H1 (cell line): ENCODE measurements around the gene OR2A12. TPM values are rescaled to one million over a fixed set of nuclear protein-coding genes. Genes with fewer than 3 reads are reported as not detected.

Experiments used
- CTCF ChIA-PET: fragments of 300-600 bp; sonication (Branson Sonifier 250); formaldehyde crosslinking; loops from one replicate; lab custom pipeline; 2021; ENCODE audit not compliant: partially characterized antibody; lab: Charles Lee
- POLR2A ChIA-PET: fragments of 300-600 bp; sonication (Branson Sonifier 250); formaldehyde crosslinking; loops from one replicate; lab custom pipeline; 2021; ENCODE audit warnings: inconsistent platforms; ENCODE audit not compliant: partially characterized antibody; lab: Charles Lee
- DNase-seq, 2 experiments: peaks; one replicate each; pipeline versions ENCODE4 v3.0.0 to v3.0.0-alpha.2; 2010 to 2022; ENCODE audit warnings: low spot score in 2 of 2, low read depth in 1 of 2, mixed read lengths in 1 of 2
- FAIRE-seq: peaks from 2 replicates; lab custom pipeline; 2011; peaks lifted over from hg19 to GRCh38; lab: Jason Lieb, UNC
- H2AFZ ChIP-seq: 2 replicates; pipeline ENCODE4 v1.8.1; 2012; ENCODE audit warnings: low read length, inconsistent platforms
- H2AK5ac ChIP-seq: 2 replicates; pipeline ENCODE4 v1.6.1; 2013; ENCODE audit warnings: low read depth, low read length
- H2BK120ac ChIP-seq: replicated peaks from 2 replicates; pipeline ENCODE3; 2013; ENCODE audit warnings: low read depth, low read length, inconsistent platforms
- H2BK12ac ChIP-seq: 2 replicates; pipeline ENCODE4 v1.6.1; 2013; ENCODE audit warnings: low read depth, low read length
- H2BK15ac ChIP-seq: 2 replicates; pipeline ENCODE4 v1.6.1; 2013; ENCODE audit warnings: low read length
- H2BK20ac ChIP-seq: 2 replicates; pipeline ENCODE4 v1.6.1; 2013; ENCODE audit warnings: low read length
- H2BK5ac ChIP-seq: 2 replicates; pipeline ENCODE4 v1.6.1; 2013; ENCODE audit warnings: low read depth, low read length
- H3K14ac ChIP-seq: 2 replicates; pipeline ENCODE4 v1.6.1; 2013; ENCODE audit warnings: inconsistent platforms; ENCODE audit not compliant: insufficient read length
- H3K18ac ChIP-seq: 2 replicates; pipeline ENCODE4 v1.6.1; 2013; ENCODE audit warnings: low read length; ENCODE audit errors: extremely low read depth
- H3K23ac ChIP-seq: 2 replicates; pipeline ENCODE4 v1.6.1; 2013; ENCODE audit warnings: inconsistent platforms; ENCODE audit not compliant: insufficient read length
- H3K23me2 ChIP-seq: 2 replicates; pipeline ENCODE4 v1.6.1; 2013; ENCODE audit warnings: low read depth, low read length
- H3K27ac ChIP-seq: 2 replicates; pipeline ENCODE4 v1.6.1; 2011; ENCODE audit warnings: low read depth, low read length, inconsistent platforms
- H3K27me3 ChIP-seq, 4 experiments: replicated peaks in 1 of 4; 1 replicate in 1 of 4; 2 replicates in 3 of 4; pipeline versions ENCODE4 v1.6.1 to v1.8.1; 2011 to 2013; ENCODE audit warnings: low read length in 3 of 4, mild to moderate bottlenecking in 3 of 4, inconsistent platforms in 2 of 4, mixed read lengths in 2 of 4, moderate library complexity in 1 of 4; ENCODE audit not compliant: control insufficient read depth in 3 of 4, insufficient read depth in 3 of 4; ENCODE audit errors: extremely low read depth in 1 of 4
- H3K36me3 ChIP-seq, 4 experiments: 2 replicates each; pipeline versions ENCODE4 v1.6.1 to v1.8.1; 2011 to 2013; ENCODE audit warnings: mild to moderate bottlenecking in 4 of 4, low read length in 3 of 4, moderate library complexity in 2 of 4, control low read depth in 1 of 4, inconsistent platforms in 1 of 4; ENCODE audit not compliant: insufficient read depth in 4 of 4, control insufficient read depth in 2 of 4
- H3K4ac ChIP-seq: replicated peaks from 2 replicates; pipeline ENCODE3; 2013; ENCODE audit warnings: low read length, low read depth, mixed read lengths, inconsistent platforms; ENCODE audit not compliant: insufficient read length
- H3K4me1 ChIP-seq, 4 experiments: replicated peaks in 1 of 4; 1 replicate in 1 of 4; 2 replicates in 3 of 4; pipeline versions ENCODE4 v1.6.1 to v1.8.1; 2011 to 2013; ENCODE audit warnings: low read length in 3 of 4, inconsistent platforms in 2 of 4, mixed read lengths in 1 of 4; ENCODE audit not compliant: insufficient read depth in 4 of 4, control insufficient read depth in 3 of 4
- H3K4me2 ChIP-seq, 2 experiments: 2 replicates each; pipeline versions ENCODE4 v1.6.1 to v1.8.1; 2011 to 2013; ENCODE audit warnings: low read depth in 2 of 2, low read length in 2 of 2, control low read depth in 1 of 2, inconsistent platforms in 1 of 2, mild to moderate bottlenecking in 1 of 2; ENCODE audit not compliant: insufficient read depth in 1 of 2
- H3K4me3 ChIP-seq, 4 experiments: fragments of 200-600, 300-600 bp in 1 of 4; sonication (generic), shearing (Covaris generic), sonication (Bioruptor Twin) in 1 of 4; 2 replicates each; pipeline versions ENCODE4 v1.5.1 to v1.8.1; 2011 to 2016; ENCODE audit warnings: low read length in 4 of 4, low read depth in 3 of 4, control low read depth in 2 of 4, inconsistent platforms in 2 of 4, mild to moderate bottlenecking in 2 of 4, mixed read lengths in 1 of 4, moderate library complexity in 1 of 4; ENCODE audit not compliant: insufficient read depth in 2 of 4; ENCODE audit errors: extremely low read depth in 1 of 4
- H3K56ac ChIP-seq: replicated peaks from 2 replicates; pipeline ENCODE3; 2013; ENCODE audit warnings: low read depth, mild to moderate bottlenecking, mixed read lengths, low read length, inconsistent platforms; ENCODE audit not compliant: insufficient read length
- H3K79me1 ChIP-seq: 2 replicates; pipeline ENCODE4 v1.6.1; 2013; ENCODE audit warnings: low read depth, low read length, control low read depth
- H3K79me2 ChIP-seq, 2 experiments: 2 replicates each; pipeline versions ENCODE4 v1.6.1 to v1.8.1; 2012 to 2013; ENCODE audit warnings: low read length in 2 of 2, mild to moderate bottlenecking in 2 of 2, inconsistent platforms in 1 of 2; ENCODE audit not compliant: insufficient read depth in 2 of 2, control insufficient read depth in 1 of 2
- H3K9ac ChIP-seq, 4 experiments: replicated peaks in 1 of 4; 1 replicate in 1 of 4; 2 replicates in 3 of 4; pipeline versions ENCODE4 v1.6.1 to v1.8.1; 2011 to 2013; ENCODE audit warnings: low read depth in 3 of 4, low read length in 3 of 4, control low read depth in 2 of 4, mild to moderate bottlenecking in 2 of 4, moderate library complexity in 2 of 4, inconsistent platforms in 1 of 4; ENCODE audit errors: extremely low read depth in 1 of 4
- H3K9me3 ChIP-seq, 2 experiments: 2 replicates each; pipeline versions ENCODE4 v1.6.1 to v1.8.1; 2012 to 2013; ENCODE audit warnings: mild to moderate bottlenecking in 2 of 2, moderate library complexity in 2 of 2, control low read depth in 1 of 2, inconsistent platforms in 1 of 2, low read depth in 1 of 2, low read length in 1 of 2, mixed read lengths in 1 of 2; ENCODE audit not compliant: insufficient read depth in 2 of 2
- H4K20me1 ChIP-seq, 2 experiments: replicated peaks in 1 of 2; 2 replicates each; pipeline versions ENCODE3 to v1.8.1; 2011 to 2013; ENCODE audit warnings: inconsistent platforms in 2 of 2, low read length in 2 of 2, mild to moderate bottlenecking in 1 of 2; ENCODE audit not compliant: insufficient read depth in 2 of 2, control insufficient read depth in 1 of 2
- H4K5ac ChIP-seq: 2 replicates; pipeline ENCODE4 v1.6.1; 2013; ENCODE audit warnings: low read length, low read depth, mixed read lengths, inconsistent platforms; ENCODE audit not compliant: insufficient read length
- H4K8ac ChIP-seq: 2 replicates; pipeline ENCODE4 v1.8.0; 2013; ENCODE audit warnings: mild to moderate bottlenecking, moderate library complexity, low read length, inconsistent platforms; ENCODE audit not compliant: insufficient read depth; ENCODE audit errors: extremely low read depth
- H4K91ac ChIP-seq: replicated peaks from 2 replicates; pipeline ENCODE3; 2013; ENCODE audit warnings: low read length, mixed read lengths, inconsistent platforms; ENCODE audit not compliant: insufficient read length
- CTBP2 ChIP-seq: IDR thresholded peaks from 2 replicates; pipeline ENCODE4 v1.7.0; 2011; ENCODE audit warnings: borderline replicate concordance, mild to moderate bottlenecking, moderate library complexity, mixed read lengths, low read length; ENCODE audit not compliant: insufficient read depth, insufficient read length
- HDAC2 ChIP-seq, 2 experiments: fragments of 300-600 bp in 1 of 2; sonication (generic) in 1 of 2; IDR thresholded peaks; 2 replicates each; pipeline ENCODE4 v1.6.1; 2011 to 2012; ENCODE audit warnings: low read depth in 2 of 2, low read length in 2 of 2, mild to moderate bottlenecking in 2 of 2, moderate library complexity in 2 of 2, borderline replicate concordance in 1 of 2, inconsistent platforms in 1 of 2
- KDM1A ChIP-seq: fragments of 200-600, 300-600 bp; sonication (generic); IDR thresholded peaks from 2 replicates; pipeline ENCODE4 v1.7.1; 2016; ENCODE audit warnings: mild to moderate bottlenecking, low read length, borderline replicate concordance
- KDM5A ChIP-seq: fragments of 200-600 bp; IDR thresholded peaks from 2 replicates; pipeline ENCODE4 v1.7.1; 2012; ENCODE audit warnings: mild to moderate bottlenecking, low read length, inconsistent platforms, mixed read lengths
- SIN3A ChIP-seq, 2 experiments: IDR thresholded peaks in 1 of 2; conservative IDR thresholded peaks in 1 of 2; 2 replicates each; pipeline ENCODE4 v1.6.1; 2011 to 2012; ENCODE audit warnings: low read length in 2 of 2, improper control_type of control experiment in 1 of 2, low read depth in 1 of 2, mild to moderate bottlenecking in 1 of 2
- WGBS, 2 experiments: shearing (Covaris generic) in 1 of 2; methylation state at CpG; one replicate each; pipeline versions ENCODE4 v1.1.6 to v1.1.7; 2013 to 2015; ENCODE audit warnings: low lambda C conversion rate in 2 of 2, mixed read lengths in 2 of 2, inconsistent platforms in 1 of 2, low coverage in 1 of 2, missing lambda C conversion rate in 1 of 2; ENCODE audit not compliant: insufficient replicate concordance in 2 of 2, insufficient coverage in 1 of 2, insufficient read length in 1 of 2; ENCODE audit errors: extremely low coverage in 1 of 2, missing lambda C conversion rate in 1 of 2; 5-methylcytosine and 5-hydroxymethylcytosine counted together
- polyA plus RNA-seq, 7 experiments: library from polyadenylated mRNA; depleted of rRNA in 3 of 7; stranded (reverse) in 5 of 7; unstranded in 2 of 7; fragments of >200 nt in 5 of 7; fragments of 200-250 nt in 2 of 7; gene quantifications; 1 replicate in 5 of 7; 2 replicates in 1 of 7; 4 replicates in 1 of 7; pipeline versions ENCODE4 v1.2.1 to v1.2.3, GENCODE V29; 2011 to 2013; ENCODE audit warnings: missing spikeins in 2 of 7, mixed read lengths in 2 of 7
- total RNA-seq: library from RNA; stranded (reverse); fragmentation: NEBNext Ultra II Directional; extraction: Animal tissue kit (Norgen Biotek cat#: 25700); gene quantifications from 2 replicates; pipeline ENCODE4 v1.2.1, GENCODE V29; 2021
- TF ChIP-seq, protein P1 (sequence below): IDR thresholded peaks from 2 replicates; pipeline ENCODE4 v1.6.1; 2011; ENCODE audit warnings: low read length, improper control_type of control experiment
- TF ChIP-seq, protein P2 (sequence below): IDR thresholded peaks from 2 replicates; pipeline ENCODE4 v1.6.1; 2012; ENCODE audit warnings: low read length, inconsistent platforms

OR2A12 gene
- total and polyA plus RNA-seq, 2 of the 8 experiments (the other 6 are each of a cell fraction or from before 2014, with no cell fraction given): not detected

- Histone ChIP-seq H3K27ac (no peak overlapping the region), H4K5ac (no peak overlapping the region), H3K23ac (no peak overlapping the region), H3K18ac (no peak overlapping the region), H2BK20ac (no peak overlapping the region), H4K20me1 (no peaks in the 10 kb centered on the region), H3K4ac (no peak overlapping the region), H3K4me1 (no peaks in the 10 kb centered on the region), H3K56ac (no peak overlapping the region), H3K27me3 (no peaks in the 10 kb centered on the region), H3K23me2 (no peaks in the 10 kb centered on the region), H2BK5ac (no peak overlapping the region), H2BK120ac (no peak overlapping the region), H3K14ac (no peak overlapping the region), H3K79me1 (no peaks in the 10 kb centered on the region), H2AFZ (no peak overlapping the region), H3K4me3 (no peak overlapping the region), H4K8ac (no peak overlapping the region), H2BK12ac (no peak overlapping the region), H4K91ac (no peak overlapping the region), H3K9me3 (peaks cover 4% of the 10 kb centered on the region in 2 experiments; a peak in 2 of 4 replicates), H3K36me3 (no peaks in the 10 kb centered on the region), H3K79me2 (no peaks in the 10 kb centered on the region), H2BK15ac (no peak overlapping the region), H3K4me2 (no peak overlapping the region), H2AK5ac (no peak overlapping the region), H3K9ac (no peak overlapping the region)
- DNase-seq (no peak), FAIRE-seq (no peak)
- no peak for TF ChIP-seq SIN3A (conservative IDR thresholded peaks at IDR 0.05 in 1 of 2, IDR thresholded peaks at IDR 0.05 in 1 of 2; ENCODE audit: low read depth in 1 of 2, low read length in 2 of 2)
- TF ChIP-seq KDM1A: no peak
- TF ChIP-seq, protein P1, sequence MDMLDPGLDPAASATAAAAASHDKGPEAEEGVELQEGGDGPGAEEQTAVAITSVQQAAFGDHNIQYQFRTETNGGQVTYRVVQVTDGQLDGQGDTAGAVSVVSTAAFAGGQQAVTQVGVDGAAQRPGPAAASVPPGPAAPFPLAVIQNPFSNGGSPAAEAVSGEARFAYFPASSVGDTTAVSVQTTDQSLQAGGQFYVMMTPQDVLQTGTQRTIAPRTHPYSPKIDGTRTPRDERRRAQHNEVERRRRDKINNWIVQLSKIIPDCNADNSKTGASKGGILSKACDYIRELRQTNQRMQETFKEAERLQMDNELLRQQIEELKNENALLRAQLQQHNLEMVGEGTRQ: no peak
- no peak for TF ChIP-seq CTBP2
- TF ChIP-seq KDM5A: no peak
- TF ChIP-seq, protein P2, sequence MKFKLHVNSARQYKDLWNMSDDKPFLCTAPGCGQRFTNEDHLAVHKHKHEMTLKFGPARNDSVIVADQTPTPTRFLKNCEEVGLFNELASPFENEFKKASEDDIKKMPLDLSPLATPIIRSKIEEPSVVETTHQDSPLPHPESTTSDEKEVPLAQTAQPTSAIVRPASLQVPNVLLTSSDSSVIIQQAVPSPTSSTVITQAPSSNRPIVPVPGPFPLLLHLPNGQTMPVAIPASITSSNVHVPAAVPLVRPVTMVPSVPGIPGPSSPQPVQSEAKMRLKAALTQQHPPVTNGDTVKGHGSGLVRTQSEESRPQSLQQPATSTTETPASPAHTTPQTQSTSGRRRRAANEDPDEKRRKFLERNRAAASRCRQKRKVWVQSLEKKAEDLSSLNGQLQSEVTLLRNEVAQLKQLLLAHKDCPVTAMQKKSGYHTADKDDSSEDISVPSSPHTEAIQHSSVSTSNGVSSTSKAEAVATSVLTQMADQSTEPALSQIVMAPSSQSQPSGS: no peak
- no peak for TF ChIP-seq HDAC2 (IDR thresholded peaks at IDR 0.05; ENCODE audit: borderline replicate concordance in 1 of 2, low read depth in 2 of 2, low read length in 2 of 2)
- ChIA-PET CTCF (interaction anchor here (1.1 kb wide), 1 partner anchor 70 kb away, joined by 4 read pairs; no protein-coding TSS in a partner anchor), POLR2A (no interaction called here)
- WGBS, 2 experiments: 89% methylated on average over 3 of the region's 3 CpGs; no CpG with 5 or more reads in 1 of the 2 experiments
These were observed 28.1 kb upstream of the OR2A12 start for GRCh38 chr7:144057954-144058353.
